ENCODE measurements around the gene DENND5B.

DNA sequence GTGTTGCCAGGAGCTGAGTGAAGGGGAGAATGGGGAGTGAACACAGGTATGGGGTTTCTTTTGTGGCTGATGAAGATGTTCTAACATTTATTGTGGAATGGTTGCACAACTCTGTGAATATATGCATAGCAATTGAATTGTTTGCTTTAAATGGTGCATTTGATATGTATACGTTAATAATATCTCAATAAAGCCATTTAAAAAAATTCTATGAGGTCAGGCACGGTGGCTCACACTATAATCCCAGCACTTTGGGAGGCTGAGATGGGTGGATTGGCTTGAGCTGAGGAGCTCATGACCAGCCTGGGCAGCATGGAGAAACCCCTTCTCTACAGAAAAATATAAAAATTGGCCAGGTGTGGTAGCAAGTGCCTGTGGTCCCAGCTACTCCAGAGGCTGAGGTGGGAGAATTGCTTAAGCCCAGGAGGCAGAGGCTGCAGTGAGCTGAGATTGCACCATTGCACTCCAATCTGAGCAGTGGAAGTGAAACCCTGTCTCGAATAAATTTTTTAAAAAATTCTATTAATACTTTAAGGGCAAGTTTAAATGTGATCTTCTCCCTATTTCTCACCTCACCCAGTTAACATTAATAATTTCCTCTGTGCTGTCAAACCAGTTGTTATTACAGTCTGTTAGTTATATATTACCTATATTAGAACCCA, 65.3 kb downstream of the DENND5B start:
- no peak for TF ChIP-seq REST (IDR thresholded peaks at IDR 0.05; ENCODE audit: insufficient read depth in 1 of 2, low read depth in 2 of 2, low read length in 2 of 2)
- TF ChIP-seq POLR2AphosphoS5 (IDR thresholded peaks at IDR 0.05; ENCODE audit: low read depth, low read length), result no peak

All from PFSK-1 (cell line).